WTC11 (cell line): Measurements from ENCODE around the gene SRPK3. TPM values are rescaled to one million over a fixed set of nuclear protein-coding genes. Genes with fewer than 3 reads are reported as not detected.

Source experiments
- ATAC-seq: fragments of 200-7000 bp; cut with Tn5 transposase; 2 replicates; pipeline ENCODE4 v1.10.0; 2021; ENCODE audit warnings: mild to moderate bottlenecking, moderate library complexity
- CTCF ChIA-PET: fragments of 300-600 bp; sonication (Branson Sonifier 250); formaldehyde crosslinking; loops from one replicate; lab custom pipeline; 2021; ENCODE audit warnings: antibody characterized with exemption; lab: Charles Lee
- POLR2A ChIA-PET: fragments of 350-600 bp; sonication (Branson Sonifier 250); formaldehyde crosslinking; loops from one replicate; lab custom pipeline; 2021; ENCODE audit warnings: antibody characterized with exemption; lab: Charles Lee
- DNase-seq: peaks from one replicate; pipeline ENCODE4 v3.0.0; 2021; ENCODE audit warnings: low spot score
- H3K27ac Mint-ChIP-seq: 2 replicates; pipeline ENCODE4 v1.8.0; 2021; ENCODE audit warnings: mixed read lengths
- H3K27me3 Mint-ChIP-seq: 2 replicates; pipeline ENCODE4 v1.8.0; 2021; ENCODE audit warnings: low read depth, mild to moderate bottlenecking, moderate library complexity, mixed read lengths
- H3K36me3 Mint-ChIP-seq: 2 replicates; pipeline ENCODE4 v1.8.0; 2021; ENCODE audit warnings: mixed read lengths
- H3K4me1 Mint-ChIP-seq: 2 replicates; pipeline ENCODE4 v1.8.0; 2022; ENCODE audit warnings: mixed read lengths
- H3K4me3 Mint-ChIP-seq: 2 replicates; pipeline ENCODE4 v1.8.0; 2021; ENCODE audit warnings: mild to moderate bottlenecking, moderate library complexity, mixed read lengths
- H3K9me3 Mint-ChIP-seq: 2 replicates; pipeline ENCODE4 v1.8.0; 2021; ENCODE audit warnings: mixed read lengths
- ATF1 ChIP-seq: sonication (generic); formaldehyde crosslinking; IDR thresholded peaks from 2 replicates; pipeline ENCODE4 v1.8.1; 2023; ENCODE audit warnings: mild to moderate bottlenecking, moderate library complexity, missing genetic modification reagents
- ATF3 ChIP-seq: sonication (generic); formaldehyde crosslinking; conservative IDR thresholded peaks from 2 replicates; pipeline ENCODE4 v1.8.1; 2022; ENCODE audit warnings: mild to moderate bottlenecking, missing genetic modification reagents
- ESRRA ChIP-seq: sonication (generic); formaldehyde crosslinking; IDR thresholded peaks from 2 replicates; pipeline ENCODE4 v1.8.1; 2022; ENCODE audit warnings: mild to moderate bottlenecking, missing genetic modification reagents, borderline replicate concordance
- GABPB1 ChIP-seq: sonication (generic); formaldehyde crosslinking; IDR thresholded peaks from 2 replicates; pipeline ENCODE4 v1.8.1; 2023; ENCODE audit warnings: mild to moderate bottlenecking, missing genetic modification reagents
- GTF2I ChIP-seq: fragments of 250-450 bp; sonication (Bioruptor Pico); conservative IDR thresholded peaks from 2 replicates; pipeline ENCODE4 v1.4.0; 2021; ENCODE audit warnings: mild to moderate bottlenecking
- JAZF1 ChIP-seq: fragments of 250-450 bp; sonication (Bioruptor Pico); IDR thresholded peaks from 2 replicates; pipeline ENCODE4 v1.9.0; 2021; ENCODE audit warnings: moderate library complexity, mild to moderate bottlenecking, inconsistent platforms
- PRRX2 ChIP-seq: fragments of 250-450 bp; sonication (Bioruptor Pico); IDR thresholded peaks from 2 replicates; pipeline ENCODE4 v1.8.0; 2021; ENCODE audit warnings: mild to moderate bottlenecking
- RORB ChIP-seq: fragments of 250-450 bp; sonication (Bioruptor Pico); IDR thresholded peaks from 2 replicates; pipeline ENCODE4 v1.9.0; 2021; ENCODE audit warnings: mild to moderate bottlenecking
- SMAD3 ChIP-seq: sonication (generic); formaldehyde crosslinking; IDR thresholded peaks from 2 replicates; pipeline ENCODE4 v1.8.0; 2022; ENCODE audit warnings: missing genetic modification reagents, mild to moderate bottlenecking, borderline replicate concordance
- STAT6 ChIP-seq: sonication (generic); formaldehyde crosslinking; conservative IDR thresholded peaks from 2 replicates; pipeline ENCODE4 v1.8.1; 2023; ENCODE audit warnings: mild to moderate bottlenecking, low read depth, missing genetic modification reagents, moderate library complexity
- TEAD4 ChIP-seq: sonication (generic); formaldehyde crosslinking; IDR thresholded peaks from 2 replicates; pipeline ENCODE4 v1.8.0; 2022; ENCODE audit warnings: mild to moderate bottlenecking, missing genetic modification reagents
- USF1 ChIP-seq: sonication (generic); formaldehyde crosslinking; IDR thresholded peaks from 2 replicates; pipeline ENCODE4 v1.8.0; 2022; ENCODE audit warnings: mild to moderate bottlenecking, missing genetic modification reagents
- USF2 ChIP-seq: sonication (generic); formaldehyde crosslinking; IDR thresholded peaks from 2 replicates; pipeline ENCODE4 v1.8.1; 2023; ENCODE audit warnings: mild to moderate bottlenecking, missing genetic modification reagents, moderate library complexity
- ZNF138 ChIP-seq: sonication (generic); formaldehyde crosslinking; conservative IDR thresholded peaks from 2 replicates; pipeline ENCODE4 v1.8.1; 2022; ENCODE audit warnings: mild to moderate bottlenecking, moderate library complexity, missing genetic modification reagents
- ZNF423 ChIP-seq: fragments of 250-450 bp; sonication (Bioruptor Pico); IDR thresholded peaks from 2 replicates; pipeline ENCODE4 v2.1.2; 2022; ENCODE audit warnings: mild to moderate bottlenecking, moderate library complexity
- total RNA-seq: library from RNA; stranded (reverse); gene quantifications from 3 replicates; pipeline ENCODE4 v1.2.3, GENCODE V29; 2021
- TF ChIP-seq, protein P1 (sequence below): sonication (generic); formaldehyde crosslinking; IDR thresholded peaks from 2 replicates; pipeline ENCODE4 v1.8.0; 2022; ENCODE audit warnings: mild to moderate bottlenecking, missing genetic modification reagents

Gene SRPK3
- total RNA-seq, 1 experiment from 2014 or later, result not detected

GRCh38 chrX:153828723-153829548, 48.1 kb downstream of the SRPK3 start:
- CTCF ChIA-PET, result interaction anchor here (0.9 to 1.8 kb wide), 2 partner anchors 10 to 118 kb away, joined by 4 to 5 read pairs; no protein-coding TSS in a partner anchor
- Mint-ChIP-seq H3K4me1 (peaks cover 50% of the 10 kb centered on the region), H3K27me3 (peaks cover 3% of the 10 kb centered on the region; the same call in 1 of the 2 replicates), H3K27ac (peak overlapping the region; percentile 57), H3K9me3 (no peaks in the 10 kb centered on the region), H3K4me3 (peak overlapping the region; percentile 75), H3K36me3 (peaks cover 7% of the 10 kb centered on the region; the same call in 1 of the 2 replicates)
- DNase-seq (peak; percentile 65), ATAC-seq (peak; percentile 33)
- POLR2A ChIA-PET, result interaction anchor here (0.7 kb wide), 1 partner anchor 97 kb away, joined by 3 read pairs; the partner anchor contains the start of gene ARHGAP4
- TF ChIP-seq, protein P1, sequence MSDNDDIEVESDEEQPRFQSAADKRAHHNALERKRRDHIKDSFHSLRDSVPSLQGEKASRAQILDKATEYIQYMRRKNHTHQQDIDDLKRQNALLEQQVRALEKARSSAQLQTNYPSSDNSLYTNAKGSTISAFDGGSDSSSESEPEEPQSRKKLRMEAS, result no peak
- TF ChIP-seq TEAD4 (peak; percentile 41; the same call in 1 of the 2 replicates), ZNF423 (peak; percentile 43; the same call in 1 of the 2 replicates), ESRRA (CRISPR knock-in tag) (no peak), ATF3 (no peak)
- TF ChIP-seq, all 79 proteins: peak for 2

DNA sequence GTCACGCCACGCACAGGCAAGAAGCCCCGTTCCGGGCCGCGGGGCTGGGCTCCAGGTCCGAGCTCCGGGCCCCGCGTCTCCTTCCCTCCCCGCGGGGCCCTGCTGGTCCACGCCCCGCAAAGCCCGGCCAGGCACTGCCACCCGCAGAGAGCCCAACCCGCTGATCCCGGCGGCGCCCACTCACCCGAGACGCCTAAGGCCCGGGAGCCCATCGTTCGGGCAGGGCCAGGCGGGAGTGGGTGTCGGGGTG, 48.6 kb downstream of the SRPK3 start:
- no peaks in the 10 kb centered on the region for H3K9me3 Mint-ChIP-seq
- no peak for TF ChIP-seq ZNF138 (CRISPR knock-in tag)
- no peak for TF ChIP-seq PRRX2 (CRISPR knock-in tag)
- TF ChIP-seq GTF2I (CRISPR knock-in tag), result no peak
- TF ChIP-seq USF1 (CRISPR knock-in tag), result no peak
- TF ChIP-seq ATF1 (CRISPR knock-in tag), result no peak
- TF ChIP-seq RORB, result no peak
- no peak for TF ChIP-seq JAZF1 (CRISPR knock-in tag)
- TF ChIP-seq SMAD3 (CRISPR knock-in tag), result no peak
- no peak for TF ChIP-seq GABPB1 (CRISPR knock-in tag)
- TF ChIP-seq STAT6, result no peak
- no peak for TF ChIP-seq ESRRA (CRISPR knock-in tag)
- TF ChIP-seq USF2 (CRISPR knock-in tag), result no peak
- DNase-seq (no peak), ATAC-seq (no peak)
- H3K4me3 Mint-ChIP-seq, result peak overlapping the region; percentile 75
- no peak overlapping the region for H3K27ac Mint-ChIP-seq
- ChIA-PET POLR2A (interaction anchor here (0.7 kb wide), 1 partner anchor 96 kb away, joined by 3 read pairs; the partner anchor contains the start of gene ARHGAP4), CTCF (interaction anchor here (0.9 to 1.8 kb wide), 2 partner anchors 11 to 118 kb away, joined by 4 to 5 read pairs; no protein-coding TSS in a partner anchor)
- H3K4me1 Mint-ChIP-seq, result peaks cover 45% of the 10 kb centered on the region
- H3K27me3 Mint-ChIP-seq, result peaks cover 3% of the 10 kb centered on the region; the same call in 1 of the 2 replicates
- H3K36me3 Mint-ChIP-seq, result peaks cover 7% of the 10 kb centered on the region; the same call in 1 of the 2 replicates
